K562 (cell line): ENCODE results near the gene NDFIP1. TPM values are rescaled to one million over a fixed set of nuclear protein-coding genes. Genes with fewer than 3 reads are reported as not detected.
A peak's percentile ranks its signal among the peaks of the same experiment; 100 is the strongest.

Experiments
- ATAC-seq: fragments of 200-7000 bp; cut with Tn5 transposase; 3 replicates; pipeline ENCODE4 v1.9.1; 2020; ENCODE audit warnings: moderate library complexity
- BruUV-seq: library from RNA; stranded (reverse); fragments of 400-500 nt; replicated peaks from 2 replicates; lab custom pipeline; 2021; lab: Mats Ljungman, UMichigan
- CTCF ChIA-PET: fragments of 300-600 bp; formaldehyde crosslinking; extraction: SDS; loops from one replicate; lab custom pipeline; 2021; ENCODE audit warnings: low intra/inter-chr PET ratio; lab: Yijun Ruan, JAX
- POLR2A ChIA-PET: fragments of 300-600, 350-650 bp; sonication (Branson Sonifier 250); formaldehyde crosslinking; extraction: SDS; loops from one replicate; lab custom pipeline; 2021; ENCODE audit warnings: antibody characterized with exemption, inconsistent platforms; lab: Yijun Ruan, JAX
- DNase-seq, 4 experiments: peaks; one replicate each; pipeline versions ENCODE4 v3.0.0 to v3.0.0-alpha.2; 2011 to 2018; ENCODE audit warnings: low spot score in 3 of 4, mixed read lengths in 3 of 4; ENCODE audit errors: extremely low read depth in 1 of 4
- FAIRE-seq: peaks from 2 replicates; lab custom pipeline; 2011; peaks lifted over from hg19 to GRCh38; lab: Jason Lieb, UNC
- H2AFZ ChIP-seq: 2 replicates; pipeline ENCODE4 v1.6.0; 2011; ENCODE audit warnings: low read depth, low read length, control low read depth, inconsistent platforms
- H3K27ac ChIP-seq: fragments of 200-600 bp; 3 replicates; pipeline ENCODE4 v1.8.0; 2011; ENCODE audit warnings: low read depth, mild to moderate bottlenecking, control low read depth, inconsistent platforms, low read length, moderate library complexity, mixed read lengths; ENCODE audit errors: extremely low read depth
- H3K27me3 ChIP-seq, 2 experiments: fragments of 300-600 bp in 1 of 2; 2 replicates in 1 of 2; 3 replicates in 1 of 2; pipeline versions ENCODE4 v1.6.0 to v1.8.0; 2011; ENCODE audit warnings: inconsistent platforms in 2 of 2, low read length in 2 of 2, mild to moderate bottlenecking in 1 of 2, mixed read lengths in 1 of 2, moderate library complexity in 1 of 2; ENCODE audit not compliant: control insufficient read depth in 2 of 2, insufficient read depth in 2 of 2
- H3K36me3 ChIP-seq: fragments of 300-600 bp; 3 replicates; pipeline ENCODE4 v1.8.0; 2011; ENCODE audit warnings: mild to moderate bottlenecking, low read length, inconsistent platforms; ENCODE audit not compliant: control insufficient read depth, insufficient read depth
- H3K4me1 ChIP-seq, 2 experiments: fragments of 200-600 bp in 1 of 2; replicated peaks in 1 of 2; 2 replicates in 1 of 2; 3 replicates in 1 of 2; pipeline versions ENCODE4 v1.5.1 to v1.8.0; 2011; ENCODE audit warnings: inconsistent platforms in 2 of 2, low read length in 2 of 2, mild to moderate bottlenecking in 1 of 2, mixed read lengths in 1 of 2, moderate library complexity in 1 of 2; ENCODE audit not compliant: control insufficient read depth in 2 of 2, insufficient read depth in 2 of 2
- H3K4me2 ChIP-seq: 2 replicates; pipeline ENCODE4 v1.6.1; 2011; ENCODE audit warnings: low read length, control low read depth, inconsistent platforms, mixed read lengths; ENCODE audit not compliant: insufficient read depth
- H3K4me3 ChIP-seq: fragments of 200-600 bp; sonication (generic), shearing (Covaris generic); 2 replicates; pipeline ENCODE4 v1.5.1; 2016; ENCODE audit warnings: control low read depth, inconsistent platforms
- H3K79me2 ChIP-seq: fragments of 200-600 bp; 3 replicates; pipeline ENCODE4 v1.8.0; 2011; ENCODE audit warnings: low read length, inconsistent platforms; ENCODE audit not compliant: control insufficient read depth, insufficient read depth
- H3K9ac ChIP-seq, 2 experiments: 2 replicates each; pipeline versions ENCODE4 v1.6.0 to v1.6.1; 2011; ENCODE audit warnings: low read depth in 2 of 2, low read length in 2 of 2, control low read depth in 1 of 2, inconsistent platforms in 1 of 2, mild to moderate bottlenecking in 1 of 2, mixed read lengths in 1 of 2; ENCODE audit not compliant: insufficient read depth in 1 of 2
- H3K9me1 ChIP-seq: one replicate; pipeline ENCODE4 v1.6.0; 2011; ENCODE audit warnings: inconsistent platforms, mild to moderate bottlenecking, low read length, moderate library complexity; ENCODE audit not compliant: control insufficient read depth, insufficient read depth
- H3K9me3 ChIP-seq: replicated peaks from 2 replicates; pipeline ENCODE4 v1.5.1; 2011; ENCODE audit warnings: low read depth, low read length, inconsistent platforms; ENCODE audit not compliant: control insufficient read depth, insufficient read depth
- H4K20me1 ChIP-seq: replicated peaks from 2 replicates; pipeline ENCODE4 v1.6.1; 2011; ENCODE audit warnings: low read length, inconsistent platforms, mixed read lengths; ENCODE audit not compliant: control insufficient read depth, insufficient read depth
- BCLAF1 ChIP-seq, 2 experiments: fragments of 450-650 bp in 1 of 2; IDR thresholded peaks; 2 replicates each; pipeline ENCODE4 v1.6.1; 2011 to 2017; ENCODE audit warnings: low read depth in 2 of 2, antibody characterized with exemption in 1 of 2, borderline replicate concordance in 1 of 2, low read length in 1 of 2, mild to moderate bottlenecking in 1 of 2, mixed read lengths in 1 of 2; ENCODE audit not compliant: control insufficient read depth in 1 of 2
- ETV5 ChIP-seq: sonication (generic); formaldehyde crosslinking; IDR thresholded peaks from 2 replicates; pipeline ENCODE4 v1.4.0; 2020; ENCODE audit warnings: low read depth, mild to moderate bottlenecking, missing genetic modification reagents
- HDAC8 ChIP-seq: fragments of 450-650 bp; IDR thresholded peaks from 2 replicates; pipeline ENCODE4 v1.6.1; 2016; ENCODE audit warnings: mild to moderate bottlenecking, missing genetic modification characterization, moderate library complexity, missing compliant biosample characterization
- KAT8 ChIP-seq: fragments of 450-650 bp; IDR thresholded peaks from 2 replicates; pipeline ENCODE4 v1.6.1; 2016; ENCODE audit warnings: low read depth, mild to moderate bottlenecking
- L3MBTL2 ChIP-seq: fragments of 450-650 bp; IDR thresholded peaks from 2 replicates; pipeline ENCODE4 v1.6.1; 2016; ENCODE audit warnings: mild to moderate bottlenecking, moderate library complexity
- NCOA1 ChIP-seq: fragments of 450-650 bp; IDR thresholded peaks from 2 replicates; pipeline ENCODE4 v1.6.1; 2016; ENCODE audit warnings: low read depth
- RB1 ChIP-seq: fragments of 450-650 bp; IDR thresholded peaks from 2 replicates; pipeline ENCODE4 v1.6.1; 2017; ENCODE audit warnings: low read depth, mild to moderate bottlenecking
- TOE1 ChIP-seq, 2 experiments: fragments of 450-650 bp in 1 of 2; sonication (generic) in 1 of 2; formaldehyde crosslinking in 1 of 2; IDR thresholded peaks; 2 replicates each; pipeline versions ENCODE4 v1.7.1 to v1.8.0; 2016 to 2022; ENCODE audit warnings: borderline replicate concordance in 2 of 2, mild to moderate bottlenecking in 2 of 2, antibody characterized with exemption in 1 of 2, inconsistent platforms in 1 of 2, low read depth in 1 of 2, missing genetic modification reagents in 1 of 2, moderate library complexity in 1 of 2
- ZNF57 ChIP-seq: fragments of 450-650 bp; formaldehyde crosslinking; IDR thresholded peaks from 2 replicates; pipeline ENCODE4 v1.4.0; 2020; ENCODE audit warnings: mild to moderate bottlenecking, moderate library complexity
- ZNF644 ChIP-seq: fragments of 200-800 bp; sonication (Bioruptor generic); IDR thresholded peaks from 2 replicates; pipeline ENCODE4 v1.6.1; 2016; ENCODE audit warnings: low read depth, missing genetic modification characterization, missing compliant biosample characterization
- in situ Hi-C: fragments of 300-500 bp; cut with MboI; formaldehyde crosslinking; loops from 4 replicates; pipeline ENCODE4 v1.15.0; 2018; ENCODE audit warnings: inconsistent platforms, mixed read lengths
- intact Hi-C: fragments of 100-400 bp; cut with micrococcal nuclease; formaldehyde crosslinking; loops from 2 replicates; pipeline ENCODE4 v1.14.2; 2022
- polyA plus RNA-seq, 8 experiments: library from polyadenylated mRNA; depleted of rRNA in 4 of 8; stranded (reverse) in 5 of 8; unstranded in 3 of 8; fragments of >200 nt; fragmentation: Nextera tagmentation in 2 of 8; fragmentation: Illumina TruSeq in 1 of 8; extraction: Ambion mirVana in 2 of 8; extraction: Trizol in 1 of 8; gene quantifications; 2 replicates each; pipeline versions ENCODE4 v1.2.1 to v1.2.3, GENCODE V29; 2011 to 2014; ENCODE audit warnings: inconsistent platforms in 1 of 8, missing spikeins in 1 of 8
- total RNA-seq, 7 experiments: library from RNA; depleted of rRNA in 6 of 7; stranded (reverse); fragments of >200 nt in 6 of 7; fragmentation: Illumina TruSeq in 2 of 7; extraction: Trizol in 2 of 7; gene quantifications; 2 replicates each; pipeline versions ENCODE4 v1.2.1 to v1.2.3, GENCODE V29; 2011 to 2021; ENCODE audit warnings: low replicate concordance in 1 of 7

The NDFIP1 gene
- total and polyA plus RNA-seq, 9 of the 15 experiments (the other 6 are each of a cell fraction or from before 2014, with no cell fraction given), result 5.3 to 37.5 (median 31.9) TPM

- intact Hi-C loops, result no loop called here
These were observed 9.6 kb upstream of the NDFIP1 start for GRCh38 chr5:142098931-142099330.

More at GRCh38 chr5:142098931-142099330, 9.6 kb upstream of the NDFIP1 start:
- Histone ChIP-seq H3K27me3 (no peaks in the 10 kb centered on the region), H3K9ac (no peak overlapping the region), H3K9me1 (no peaks in the 10 kb centered on the region), H4K20me1 (no peaks in the 10 kb centered on the region), H3K79me2 (no peaks in the 10 kb centered on the region), H2AFZ (no peak overlapping the region), H3K27ac (no peak overlapping the region), H3K36me3 (no peaks in the 10 kb centered on the region), H3K4me3 (no peak overlapping the region), H3K4me1 (peaks cover 11 to 23% of the 10 kb centered on the region in 2 experiments; a peak in 4 of 5 replicates), H3K9me3 (no peaks in the 10 kb centered on the region), H3K4me2 (no peak overlapping the region)
- ATAC-seq (no peak), FAIRE-seq (peak; percentile 6), DNase-seq (no peak)
- TF ChIP-seq TOE1 (IDR thresholded peaks at IDR 0.05; ENCODE audit: borderline replicate concordance), result no peak
- TF ChIP-seq TOE1 (CRISPR knock-in tag; IDR thresholded peaks at IDR 0.05; ENCODE audit: borderline replicate concordance, low read depth), result no peak
- no peak for TF ChIP-seq L3MBTL2
- TF ChIP-seq NCOA1, result no peak
- TF ChIP-seq RB1, result no peak
- TF ChIP-seq BCLAF1 (IDR thresholded peaks at IDR 0.05; ENCODE audit: borderline replicate concordance in 1 of 2, control insufficient read depth in 1 of 2, low read depth in 2 of 2, low read length in 1 of 2), result no peak
- TF ChIP-seq KAT8, result no peak
- no peak for TF ChIP-seq ETV5 (CRISPR knock-in tag)
- TF ChIP-seq ZNF644, result no peak
- TF ChIP-seq ZNF57 (CRISPR knock-in tag), result no peak
- TF ChIP-seq HDAC8 (tag), result no peak
- in situ Hi-C loops, result no loop called here
- ChIA-PET POLR2A (no interaction called here), CTCF (no interaction called here)
- BruUV-seq, result no TSS peak
